Activated T-cell treated with anti-CD3 and anti-CD28 coated beads, Interleukin-2, amount 50 U/mL, for 48 hours (primary cell): Measurements from ENCODE around the gene S100A14.
"Not testable (repeated sequence)": the region's sequence is repeated elsewhere in the genome, so short reads cannot be mapped to it uniquely, and the experiment has no call there.

ENCODE experiments used
- DNase-seq, 2 experiments: peaks; one replicate each; pipeline ENCODE4 v3.0.0-alpha.2; 2020

The S100A14 gene

GRCh38 chr1:153616144-153616916 lies at the start of gene S100A14:
Gene S100A14 (minus strand): TSS chr1:153616325. CDS start chr1:153615858, 467 bp downstream.
- no peak for DNase-seq

GRCh38 chr1:153663211-153663610 lies 47.1 kb upstream of the S100A14 start:
- no peak for DNase-seq

- DNase-seq, result no peak
These were observed 46.1 kb upstream of the S100A14 start for GRCh38 chr1:153662269-153662668.

GRCh38 chr1:153661111-153661708 lies 45.1 kb upstream of the S100A14 start:
- no peak for DNase-seq

GRCh38 chr1:153659656-153660055 lies 43.5 kb upstream of the S100A14 start:
- no peak for DNase-seq

- no peak for DNase-seq
These were observed 43.0 kb upstream of the S100A14 start for GRCh38 chr1:153659175-153659534.

- DNase-seq, result peak; percentile 96
These were observed 42.5 kb upstream of the S100A14 start, which contains the start of gene SNAPIN for GRCh38 chr1:153658400-153659174. Gene SNAPIN (plus strand): TSS chr1:153658703. CDS start chr1:153658744, 41 bp downstream.

GRCh38 chr1:153655333-153655732 lies 39.2 kb upstream of the S100A14 start:
- no peak for DNase-seq

- DNase-seq, result no peak
These were observed 36.8 kb upstream of the S100A14 start for GRCh38 chr1:153652805-153653500.

- no peak for DNase-seq
These were observed 35.6 kb upstream of the S100A14 start for GRCh38 chr1:153651771-153652170.

- no peak for DNase-seq
These were observed 33.7 kb upstream of the S100A14 start for GRCh38 chr1:153649863-153650235.

GRCh38 chr1:153649137-153649862 lies 33.2 kb upstream of the S100A14 start:
- no peak for DNase-seq

GRCh38 chr1:153648000-153648643 lies 32.0 kb upstream of the S100A14 start:
- no peak for DNase-seq

- no peak for DNase-seq
These were observed 31.2 kb upstream of the S100A14 start for GRCh38 chr1:153647346-153647714.

- DNase-seq, result no peak
These were observed 30.7 kb upstream of the S100A14 start for GRCh38 chr1:153646672-153647345.

- no peak for DNase-seq
These were observed 27.7 kb upstream of the S100A14 start for GRCh38 chr1:153643816-153644215.

GRCh38 chr1:153643100-153643499 lies 27.0 kb upstream of the S100A14 start:
- DNase-seq, result no peak

GRCh38 chr1:153642161-153642560 lies 26.0 kb upstream of the S100A14 start:
- DNase-seq, result no peak

GRCh38 chr1:153640861-153641260 lies 24.7 kb upstream of the S100A14 start:
- no peak for DNase-seq

GRCh38 chr1:153640213-153640612 lies 24.1 kb upstream of the S100A14 start:
- not testable (repeated sequence) for DNase-seq

GRCh38 chr1:153639280-153639679 lies 23.2 kb upstream of the S100A14 start:
- no peak for DNase-seq
